H1 (cell line): ENCODE results near the gene WDR5. TPM values are rescaled to one million over a fixed set of nuclear protein-coding genes. Genes with fewer than 3 reads are reported as not detected.

Experiments used
- ASH2L ChIP-seq: fragments of 200-600, 300-600 bp; sonication (generic); IDR thresholded peaks from one replicate; pipeline ENCODE4 v1.7.1; 2017; ENCODE audit warnings: low read length
- CBX5 ChIP-seq: fragments of 300-800, 300-1000 bp; sonication (generic); IDR thresholded peaks from 2 replicates; pipeline ENCODE4 v1.7.1; 2016; ENCODE audit warnings: antibody characterized with exemption, low read length, low read depth
- CHD2 ChIP-seq: IDR thresholded peaks from 2 replicates; pipeline ENCODE4 v1.6.1; 2012; ENCODE audit warnings: low read length, improper control_type of control experiment
- CTBP2 ChIP-seq: IDR thresholded peaks from 2 replicates; pipeline ENCODE4 v1.7.0; 2011; ENCODE audit warnings: borderline replicate concordance, mild to moderate bottlenecking, moderate library complexity, mixed read lengths, low read length; ENCODE audit not compliant: insufficient read depth, insufficient read length
- E2F6 ChIP-seq: IDR thresholded peaks from 2 replicates; pipeline ENCODE4 v1.6.1; 2012; ENCODE audit warnings: inconsistent platforms
- GABPA ChIP-seq: IDR thresholded peaks from 2 replicates; pipeline ENCODE4 v1.6.1; 2011; ENCODE audit warnings: mild to moderate bottlenecking, low read length, moderate library complexity, borderline replicate concordance; ENCODE audit not compliant: insufficient read depth
- HDAC2 ChIP-seq, 2 experiments: fragments of 300-600 bp in 1 of 2; sonication (generic) in 1 of 2; IDR thresholded peaks; 2 replicates each; pipeline ENCODE4 v1.6.1; 2011 to 2012; ENCODE audit warnings: low read depth in 2 of 2, low read length in 2 of 2, mild to moderate bottlenecking in 2 of 2, moderate library complexity in 2 of 2, borderline replicate concordance in 1 of 2, inconsistent platforms in 1 of 2
- HDAC6 ChIP-seq: IDR thresholded peaks from one replicate; pipeline ENCODE4 v1.7.1; 2012; ENCODE audit warnings: low read depth, mild to moderate bottlenecking, inconsistent platforms, low read length, moderate library complexity
- JUN ChIP-seq: IDR thresholded peaks from 2 replicates; pipeline ENCODE4 v1.6.1; 2011; ENCODE audit warnings: low read depth, mild to moderate bottlenecking, improper control_type of control experiment, low read length
- KDM1A ChIP-seq: fragments of 200-600, 300-600 bp; sonication (generic); IDR thresholded peaks from 2 replicates; pipeline ENCODE4 v1.7.1; 2016; ENCODE audit warnings: mild to moderate bottlenecking, low read length, borderline replicate concordance
- KDM4A ChIP-seq: IDR thresholded peaks from one replicate; pipeline ENCODE4 v1.7.1; 2012; ENCODE audit warnings: low read depth, mild to moderate bottlenecking, moderate library complexity, low read length, inconsistent platforms; ENCODE audit not compliant: severe bottlenecking
- NANOG ChIP-seq: IDR thresholded peaks from 2 replicates; pipeline ENCODE4 v1.6.1; 2011; ENCODE audit warnings: low read length, low read depth, mild to moderate bottlenecking, inconsistent platforms; ENCODE audit not compliant: insufficient read depth, poor library complexity, severe bottlenecking
- PHF8 ChIP-seq: fragments of 200-600 bp; sonication (generic); conservative IDR thresholded peaks from 2 replicates; pipeline ENCODE4 v1.7.1; 2012; ENCODE audit warnings: low read depth, mild to moderate bottlenecking, inconsistent platforms, low read length, moderate library complexity
- POLR2A ChIP-seq, 2 experiments: IDR thresholded peaks; 1 replicate in 1 of 2; 2 replicates in 1 of 2; pipeline ENCODE4 v1.6.1; 2011; ENCODE audit warnings: low read depth in 2 of 2, low read length in 2 of 2, mild to moderate bottlenecking in 2 of 2; ENCODE audit errors: control extremely low read depth in 1 of 2
- POLR2AphosphoS5 ChIP-seq: IDR thresholded peaks from 2 replicates; pipeline ENCODE4 v1.6.1; 2011; ENCODE audit warnings: low read depth, low read length
- RBBP5 ChIP-seq: IDR thresholded peaks from 2 replicates; pipeline ENCODE4 v1.7.1; 2012; ENCODE audit warnings: low read depth, mild to moderate bottlenecking, inconsistent platforms, low read length, moderate library complexity, borderline replicate concordance
- RFX5 ChIP-seq: IDR thresholded peaks from 2 replicates; pipeline ENCODE4 v1.6.1; 2011; ENCODE audit warnings: low read depth, low read length, improper control_type of control experiment, borderline replicate concordance
- RNF2 ChIP-seq: fragments of 200-900, 300-1000 bp; sonication (generic); IDR thresholded peaks from 2 replicates; pipeline ENCODE4 v1.7.1; 2016; ENCODE audit warnings: borderline replicate concordance, low read depth, mild to moderate bottlenecking, antibody characterized with exemption, low read length; ENCODE audit not compliant: poor library complexity, severe bottlenecking; ENCODE audit errors: missing control alignments
- SP4 ChIP-seq: IDR thresholded peaks from 2 replicates; pipeline ENCODE4 v1.6.1; 2012; ENCODE audit warnings: low read length, inconsistent platforms
- TBP ChIP-seq: IDR thresholded peaks from 2 replicates; pipeline ENCODE4 v1.6.1; 2011; ENCODE audit warnings: low read depth, low read length, improper control_type of control experiment
- TCF12 ChIP-seq: IDR thresholded peaks from 2 replicates; pipeline ENCODE4 v1.6.1; 2011; ENCODE audit warnings: low read depth, mild to moderate bottlenecking, low read length
- TEAD4 ChIP-seq: IDR thresholded peaks from 2 replicates; pipeline ENCODE4 v1.6.1; 2012; ENCODE audit warnings: low read depth, low read length, inconsistent platforms, mixed read lengths
- polyA plus RNA-seq, 7 experiments: library from polyadenylated mRNA; depleted of rRNA in 3 of 7; stranded (reverse) in 5 of 7; unstranded in 2 of 7; fragments of >200 nt in 5 of 7; fragments of 200-250 nt in 2 of 7; gene quantifications; 1 replicate in 5 of 7; 2 replicates in 1 of 7; 4 replicates in 1 of 7; pipeline versions ENCODE4 v1.2.1 to v1.2.3, GENCODE V29; 2011 to 2013; ENCODE audit warnings: missing spikeins in 2 of 7, mixed read lengths in 2 of 7
- total RNA-seq: library from RNA; stranded (reverse); fragmentation: NEBNext Ultra II Directional; extraction: Animal tissue kit (Norgen Biotek cat#: 25700); gene quantifications from 2 replicates; pipeline ENCODE4 v1.2.1, GENCODE V29; 2021
- TF ChIP-seq, protein P1 (sequence below): IDR thresholded peaks from 2 replicates; pipeline ENCODE4 v1.6.1; 2012; ENCODE audit warnings: inconsistent platforms

WDR5 gene
- total and polyA plus RNA-seq, 2 of the 8 experiments (the other 6 are each of a cell fraction or from before 2014, with no cell fraction given): 38.4 to 68.1 TPM

- TF ChIP-seq E2F6 (peak; percentile 92), TEAD4 (no peak), KDM4A (peak; percentile 83), CHD2 (no peak), TCF12 (no peak), HDAC6 (no peak), HDAC2 (IDR thresholded peaks at IDR 0.05; ENCODE audit: borderline replicate concordance in 1 of 2, low read depth in 2 of 2, low read length in 2 of 2) (peak in 1 of 2 experiments; percentile 30; a peak in 1 of 4 replicates), PHF8 (peak; percentile 72), POLR2AphosphoS5 (0 out of 2 replicates have a peak, but pooled peaks have one; percentile 20), CBX5 (no peak), RNF2 (no peak), RBBP5 (peak; percentile 46; the same call in 1 of the 2 replicates), POLR2A (IDR thresholded peaks at IDR 0.05; ENCODE audit: control extremely low read depth in 1 of 2, low read depth in 2 of 2, low read length in 2 of 2) (peak in 1 of 2 experiments; percentile 22; a peak in 1 of 3 replicates), JUN (no peak), SP4 (peak; percentile 80), ASH2L (peak; percentile 59), NANOG (no peak), CTBP2 (no peak), TBP (no peak), RFX5 (no peak), KDM1A (no peak), GABPA (no peak)
- TF ChIP-seq, protein P1, sequence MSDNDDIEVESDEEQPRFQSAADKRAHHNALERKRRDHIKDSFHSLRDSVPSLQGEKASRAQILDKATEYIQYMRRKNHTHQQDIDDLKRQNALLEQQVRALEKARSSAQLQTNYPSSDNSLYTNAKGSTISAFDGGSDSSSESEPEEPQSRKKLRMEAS: peak; percentile 81
Measured at GRCh38 chr9:134135343-134136117, at the start of gene WDR5 (continued).
